Glutamatergic neuron (in vitro differentiated cells): ENCODE measurements around the gene MTMR8. TPM values are rescaled to one million over a fixed set of nuclear protein-coding genes. Genes with fewer than 3 reads are reported as not detected.

Source experiments
- DNase-seq: peaks from one replicate; pipeline ENCODE4 v3.0.0; 2022
- H3K27ac Mint-ChIP-seq: one replicate; pipeline ENCODE4 v1.8.0; 2020; ENCODE audit warnings: mild to moderate bottlenecking, mixed read lengths, inconsistent platforms; ENCODE audit not compliant: unreplicated experiment
- H3K27me3 Mint-ChIP-seq: one replicate; pipeline ENCODE4 v1.8.0; 2020; ENCODE audit warnings: mild to moderate bottlenecking, moderate library complexity, mixed read lengths, inconsistent platforms; ENCODE audit not compliant: unreplicated experiment
- H3K36me3 Mint-ChIP-seq: one replicate; pipeline ENCODE4 v1.8.0; 2020; ENCODE audit warnings: mild to moderate bottlenecking, mixed read lengths, inconsistent platforms; ENCODE audit not compliant: unreplicated experiment
- H3K4me1 Mint-ChIP-seq: one replicate; pipeline ENCODE4 v1.8.0; 2020; ENCODE audit warnings: mild to moderate bottlenecking, low read depth, mixed read lengths, inconsistent platforms; ENCODE audit not compliant: unreplicated experiment
- H3K4me3 Mint-ChIP-seq: one replicate; pipeline ENCODE4 v1.8.0; 2020; ENCODE audit warnings: mild to moderate bottlenecking, mixed read lengths, inconsistent platforms; ENCODE audit not compliant: unreplicated experiment
- H3K9me3 Mint-ChIP-seq: one replicate; pipeline ENCODE4 v1.8.0; 2020; ENCODE audit warnings: mild to moderate bottlenecking, moderate library complexity, mixed read lengths, inconsistent platforms; ENCODE audit not compliant: unreplicated experiment
- total RNA-seq: library from RNA; stranded (reverse); fragmentation: NEBNext Ultra II Directional; extraction: Animal tissue kit (Norgen Biotek cat#: 25700); gene quantifications from one replicate; pipeline ENCODE4 v1.2.1, GENCODE V29; 2021; ENCODE audit not compliant: unreplicated experiment
- TF ChIP-seq, protein P1 (sequence below): fragments of 200-600 bp; sonication (generic); IDR thresholded peaks from one replicate; pipeline ENCODE4 v1.5.0; 2021; ENCODE audit not compliant: partially characterized antibody, unreplicated experiment

Gene MTMR8
- total RNA-seq, 1 donor from 2014 or later: 2.2 TPM

DNA sequence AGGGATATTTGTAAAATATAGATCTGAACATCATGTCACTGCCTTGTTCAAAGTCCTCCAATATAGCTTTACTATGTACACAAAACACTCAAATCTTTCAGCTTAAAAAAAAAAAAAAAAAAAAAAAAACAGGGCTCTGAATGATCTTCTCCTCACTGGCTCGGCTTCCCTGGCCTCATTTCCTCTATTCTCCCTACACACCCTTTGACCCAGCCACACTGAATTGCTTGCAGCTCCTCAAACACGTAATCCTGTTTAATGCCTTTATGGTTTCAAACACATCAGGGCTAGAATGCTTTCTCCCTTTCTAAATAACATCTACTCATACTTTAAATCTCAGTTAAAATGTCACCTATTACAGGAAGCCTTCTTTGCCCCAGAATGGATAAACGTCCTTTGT lies 60.8 kb downstream of the MTMR8 start:
- Mint-ChIP-seq H3K36me3 (no peaks in the 10 kb centered on the region), H3K27me3 (no peaks in the 10 kb centered on the region), H3K4me1 (no peaks in the 10 kb centered on the region), H3K27ac (no peak overlapping the region), H3K4me3 (no peak overlapping the region), H3K9me3 (no peaks in the 10 kb centered on the region)
- TF ChIP-seq, protein P1, sequence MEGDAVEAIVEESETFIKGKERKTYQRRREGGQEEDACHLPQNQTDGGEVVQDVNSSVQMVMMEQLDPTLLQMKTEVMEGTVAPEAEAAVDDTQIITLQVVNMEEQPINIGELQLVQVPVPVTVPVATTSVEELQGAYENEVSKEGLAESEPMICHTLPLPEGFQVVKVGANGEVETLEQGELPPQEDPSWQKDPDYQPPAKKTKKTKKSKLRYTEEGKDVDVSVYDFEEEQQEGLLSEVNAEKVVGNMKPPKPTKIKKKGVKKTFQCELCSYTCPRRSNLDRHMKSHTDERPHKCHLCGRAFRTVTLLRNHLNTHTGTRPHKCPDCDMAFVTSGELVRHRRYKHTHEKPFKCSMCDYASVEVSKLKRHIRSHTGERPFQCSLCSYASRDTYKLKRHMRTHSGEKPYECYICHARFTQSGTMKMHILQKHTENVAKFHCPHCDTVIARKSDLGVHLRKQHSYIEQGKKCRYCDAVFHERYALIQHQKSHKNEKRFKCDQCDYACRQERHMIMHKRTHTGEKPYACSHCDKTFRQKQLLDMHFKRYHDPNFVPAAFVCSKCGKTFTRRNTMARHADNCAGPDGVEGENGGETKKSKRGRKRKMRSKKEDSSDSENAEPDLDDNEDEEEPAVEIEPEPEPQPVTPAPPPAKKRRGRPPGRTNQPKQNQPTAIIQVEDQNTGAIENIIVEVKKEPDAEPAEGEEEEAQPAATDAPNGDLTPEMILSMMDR: no peak
- no peak for DNase-seq

DNA sequence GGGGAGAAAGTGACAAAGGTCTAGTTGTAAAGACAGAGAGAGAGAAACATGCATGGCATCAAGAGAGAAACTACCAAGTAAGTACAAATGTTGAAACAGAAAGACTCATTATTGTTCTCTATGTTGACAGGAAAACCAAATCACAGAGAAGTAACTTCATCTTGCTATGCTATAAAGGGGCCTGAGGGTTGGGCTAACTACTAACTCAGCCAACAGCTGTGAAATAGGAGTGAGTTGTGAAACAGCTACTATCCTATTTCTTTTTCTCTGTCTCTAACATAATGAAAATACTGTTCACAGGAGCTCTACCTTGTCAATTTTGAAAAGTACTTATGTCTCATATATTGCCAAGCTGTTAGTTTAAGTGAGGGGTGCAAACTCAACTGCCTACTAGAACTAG lies 65.0 kb downstream of the MTMR8 start:
- Mint-ChIP-seq H3K4me3 (no peak overlapping the region), H3K4me1 (no peaks in the 10 kb centered on the region), H3K27ac (no peak overlapping the region), H3K27me3 (no peaks in the 10 kb centered on the region), H3K9me3 (no peaks in the 10 kb centered on the region), H3K36me3 (no peaks in the 10 kb centered on the region)
- DNase-seq: no peak
- TF ChIP-seq, protein P1: no peak

DNA sequence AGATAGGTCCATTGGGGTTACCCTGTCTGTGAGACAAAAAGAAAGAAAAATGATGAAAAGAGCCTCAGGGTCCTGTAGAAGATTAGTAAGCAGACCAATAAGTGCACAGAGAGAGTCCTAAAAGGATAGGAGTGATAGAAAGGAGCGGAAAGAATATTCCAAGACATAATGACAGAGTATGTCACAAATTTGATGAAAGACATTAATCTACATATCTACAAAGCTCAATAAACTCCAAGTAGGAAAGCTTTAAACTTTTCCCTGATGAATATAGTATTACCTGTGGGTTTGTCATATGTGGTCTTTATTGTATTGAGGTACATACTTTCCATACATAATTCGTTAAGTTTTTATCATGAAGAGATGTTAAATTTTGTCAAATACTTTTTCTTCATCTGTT lies 73.7 kb downstream of the MTMR8 start:
- H3K4me1 Mint-ChIP-seq: no peaks in the 10 kb centered on the region
- H3K36me3 Mint-ChIP-seq: no peaks in the 10 kb centered on the region
- TF ChIP-seq, protein P1: no peak
- no peak overlapping the region for H3K27ac Mint-ChIP-seq
- H3K27me3 Mint-ChIP-seq: no peaks in the 10 kb centered on the region
- no peak overlapping the region for H3K4me3 Mint-ChIP-seq
- DNase-seq: no peak
- no peaks in the 10 kb centered on the region for H3K9me3 Mint-ChIP-seq

DNA sequence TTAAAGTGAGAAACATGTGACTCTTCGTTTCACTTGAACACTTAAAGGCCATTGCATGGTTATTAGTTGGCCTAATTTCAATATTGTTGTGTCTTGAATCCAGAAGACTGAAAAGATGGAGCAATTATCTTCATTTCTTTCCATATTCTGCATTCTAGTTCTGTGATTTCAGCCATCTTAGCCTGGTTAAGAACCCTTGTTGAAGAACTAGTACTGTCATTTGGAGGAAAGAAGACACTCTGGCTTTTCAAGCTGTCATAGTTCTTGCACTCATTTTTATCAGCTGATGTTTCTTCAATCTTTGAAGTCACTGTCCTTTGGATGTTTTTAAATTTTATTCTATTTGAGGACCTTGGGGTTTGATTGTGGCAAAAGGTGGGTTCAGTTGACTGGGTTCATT lies 81.6 kb downstream of the MTMR8 start:
- H3K9me3 Mint-ChIP-seq: peaks cover 2% of the 10 kb centered on the region
- no peaks in the 10 kb centered on the region for H3K4me1 Mint-ChIP-seq
- no peaks in the 10 kb centered on the region for H3K36me3 Mint-ChIP-seq
- no peak overlapping the region for H3K27ac Mint-ChIP-seq
- DNase-seq: no peak
- H3K4me3 Mint-ChIP-seq: no peak overlapping the region
- TF ChIP-seq, protein P1: no peak
- H3K27me3 Mint-ChIP-seq: no peaks in the 10 kb centered on the region

DNA sequence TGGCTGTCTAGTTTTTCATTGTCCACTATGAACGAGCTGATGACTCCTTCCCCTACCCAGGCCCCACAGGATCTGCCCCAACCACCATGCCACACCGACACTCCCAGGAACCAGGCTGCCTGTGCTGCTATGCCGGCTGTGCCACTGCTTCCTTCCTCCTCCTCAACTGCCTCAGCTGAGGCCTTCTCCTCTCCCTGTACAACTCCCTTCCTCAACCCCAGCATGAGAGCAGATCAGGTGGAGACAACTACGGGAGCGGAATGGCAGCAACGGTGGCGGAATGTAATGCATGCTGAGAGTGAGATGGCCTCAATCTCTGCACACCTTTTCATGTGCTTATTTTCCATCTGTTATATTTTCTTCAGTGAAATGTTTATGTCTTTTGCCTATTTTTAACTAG lies 88.5 kb downstream of the MTMR8 start:
- no peaks in the 10 kb centered on the region for H3K9me3 Mint-ChIP-seq
- DNase-seq: no peak
- H3K4me3 Mint-ChIP-seq: no peak overlapping the region
- no peaks in the 10 kb centered on the region for H3K27me3 Mint-ChIP-seq
- H3K4me1 Mint-ChIP-seq: no peaks in the 10 kb centered on the region
- TF ChIP-seq, protein P1: no peak
- no peaks in the 10 kb centered on the region for H3K36me3 Mint-ChIP-seq
- no peak overlapping the region for H3K27ac Mint-ChIP-seq
